Neural progenitor cell (in vitro differentiated cells): ENCODE results near the gene CKLF. TPM values are rescaled to one million over a fixed set of nuclear protein-coding genes. Genes with fewer than 3 reads are reported as not detected.

Source experiments
- DNase-seq: peaks from one replicate; pipeline ENCODE4 v3.0.0-alpha.2; 2016; ENCODE audit warnings: low spot score
- H2AFZ ChIP-seq: fragments of 200-600 bp; sonication (generic); replicated peaks from 2 replicates; pipeline ENCODE4 v1.6.1; 2016; ENCODE audit warnings: antibody characterized with exemption
- H3F3A ChIP-seq: fragments of 200-600 bp; sonication (generic); 2 replicates; pipeline ENCODE4 v1.6.1; 2016; ENCODE audit warnings: antibody characterized with exemption, low read depth
- H3K27ac ChIP-seq: fragments of 200-600 bp; sonication (generic); 2 replicates; pipeline ENCODE4 v1.5.1; 2016; ENCODE audit warnings: mild to moderate bottlenecking
- H3K27me3 ChIP-seq: fragments of 200-600 bp; sonication (generic); 2 replicates; pipeline ENCODE4 v1.6.1; 2016; ENCODE audit warnings: mild to moderate bottlenecking, moderate library complexity
- H3K36me3 ChIP-seq: fragments of 200-600 bp; sonication (generic); 2 replicates; pipeline ENCODE4 v1.5.1; 2016
- H3K4me1 ChIP-seq: fragments of 200-600 bp; sonication (generic); 2 replicates; pipeline ENCODE4 v1.6.1; 2016; ENCODE audit warnings: mixed run types
- H3K4me2 ChIP-seq: fragments of 200-600 bp; sonication (generic); 2 replicates; pipeline ENCODE4 v1.6.1; 2016
- H3K4me3 ChIP-seq: fragments of 200-600 bp; sonication (generic); 2 replicates; pipeline ENCODE4 v1.5.1; 2016
- H3K79me2 ChIP-seq: fragments of 200-600 bp; sonication (generic); 2 replicates; pipeline ENCODE4 v1.6.1; 2016; ENCODE audit warnings: low read depth
- H3K9ac ChIP-seq: fragments of 200-600 bp; sonication (generic); 2 replicates; pipeline ENCODE4 v1.6.1; 2016
- H3K9me3 ChIP-seq: fragments of 200-600 bp; sonication (generic); 2 replicates; pipeline ENCODE4 v1.5.1; 2016; ENCODE audit warnings: low read depth
- H4K20me1 ChIP-seq: fragments of 200-600 bp; sonication (generic); 2 replicates; pipeline ENCODE4 v1.6.1; 2016; ENCODE audit warnings: low read depth
- H3K27ac Mint-ChIP-seq: 3 replicates; pipeline ENCODE4 v1.8.0; 2021; ENCODE audit warnings: mixed read lengths
- H3K27me3 Mint-ChIP-seq: 2 replicates; pipeline ENCODE4 v1.8.0; 2022; ENCODE audit warnings: low read depth, mild to moderate bottlenecking, inconsistent platforms, moderate library complexity, mixed read lengths; ENCODE audit not compliant: insufficient read depth
- H3K36me3 Mint-ChIP-seq: 3 replicates; pipeline ENCODE4 v1.8.0; 2021; ENCODE audit warnings: mixed read lengths
- H3K4me1 Mint-ChIP-seq: 3 replicates; pipeline ENCODE4 v1.8.0; 2021; ENCODE audit warnings: mixed read lengths
- H3K4me3 Mint-ChIP-seq: 3 replicates; pipeline ENCODE4 v1.8.0; 2021; ENCODE audit warnings: mild to moderate bottlenecking, moderate library complexity, mixed read lengths
- H3K9me3 Mint-ChIP-seq: 3 replicates; pipeline ENCODE4 v1.8.0; 2020; ENCODE audit warnings: mixed read lengths
- CTCF ChIP-seq: fragments of 200-600 bp; sonication (generic); IDR thresholded peaks from 2 replicates; pipeline ENCODE4 v1.5.1; 2017; ENCODE audit warnings: antibody characterized with exemption, mild to moderate bottlenecking
- EZH2 ChIP-seq: fragments of 200-600 bp; sonication (generic); IDR thresholded peaks from 2 replicates; pipeline ENCODE4 v1.6.1; 2017; ENCODE audit warnings: antibody characterized with exemption, mild to moderate bottlenecking, moderate library complexity
- EZH2phosphoT487 ChIP-seq: fragments of 200-600 bp; sonication (generic); IDR thresholded peaks from 2 replicates; pipeline ENCODE4 v1.6.1; 2017; ENCODE audit warnings: antibody characterized with exemption
- total RNA-seq: library from RNA; depleted of rRNA; stranded (reverse); fragments of >200 nt; gene quantifications from 2 replicates; pipeline ENCODE4 v1.2.3, GENCODE V29; 2015; ENCODE audit warnings: low replicate concordance

The CKLF gene
- total RNA-seq, 1 donor from 2014 or later, result 38.6 TPM

GRCh38 chr16:66543541-66543940, 8.8 kb upstream of the CKLF start:
- Histone ChIP-seq H3K27me3 (no peaks in the 10 kb centered on the region), H2AFZ (no peak overlapping the region), H3K79me2 (no peaks in the 10 kb centered on the region), H3K36me3 (no peaks in the 10 kb centered on the region), H3K9me3 (no peaks in the 10 kb centered on the region), H3K4me3 (no peak overlapping the region), H3K4me2 (no peak overlapping the region), H4K20me1 (no peaks in the 10 kb centered on the region), H3K4me1 (peaks cover 9% of the 10 kb centered on the region), H3K9ac (no peak overlapping the region), H3K27ac (no peak overlapping the region), H3F3A (peaks cover 7% of the 10 kb centered on the region)
- DNase-seq, result no peak
- Mint-ChIP-seq H3K4me3 (no peak overlapping the region), H3K9me3 (no peaks in the 10 kb centered on the region), H3K27ac (peak overlapping the region; percentile 81), H3K36me3 (peaks cover 23% of the 10 kb centered on the region), H3K27me3 (no peaks in the 10 kb centered on the region), H3K4me1 (peaks cover 26% of the 10 kb centered on the region)
- no peak for TF ChIP-seq EZH2phosphoT487
- TF ChIP-seq EZH2, result no peak
- TF ChIP-seq CTCF, result no peak

DNA sequence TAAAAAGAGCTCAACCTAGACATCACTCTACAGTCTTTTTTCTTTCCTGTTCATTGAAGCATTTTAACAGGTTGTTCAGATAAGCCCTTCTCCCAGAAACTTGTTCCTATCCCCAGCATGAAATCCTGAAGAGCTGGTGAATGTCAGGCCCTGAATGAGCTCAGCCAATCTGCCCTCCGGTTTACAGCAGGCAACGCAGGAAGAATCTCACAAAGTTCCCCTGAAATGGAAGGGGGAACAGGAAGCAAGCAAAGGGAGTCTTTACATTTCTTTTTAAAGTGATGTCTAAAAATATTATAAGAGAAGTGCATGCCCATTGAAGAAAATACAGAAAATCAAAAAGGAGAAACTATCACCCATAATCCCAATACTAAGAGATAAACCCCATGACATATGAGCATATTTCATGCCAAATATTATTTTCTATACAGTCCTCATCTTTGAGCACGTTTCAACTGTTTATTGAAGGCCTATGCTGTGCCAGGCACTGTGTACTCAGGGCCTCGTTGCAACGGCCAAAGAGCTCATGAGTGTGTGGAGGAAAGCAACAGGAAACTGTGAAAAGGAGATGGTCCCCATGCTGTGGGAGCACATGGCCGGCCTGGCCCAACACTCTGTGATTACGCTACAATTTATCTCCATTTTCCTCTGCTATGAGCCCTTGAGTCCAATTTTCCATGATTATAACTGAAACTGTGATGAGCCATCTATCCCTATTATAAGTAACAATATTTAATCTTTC, 8.2 kb upstream of the CKLF start:
- no peaks in the 10 kb centered on the region for H3K9me3 ChIP-seq
- Mint-ChIP-seq H3K36me3 (peaks cover 21% of the 10 kb centered on the region), H3K4me3 (no peak overlapping the region), H3K4me1 (peaks cover 29% of the 10 kb centered on the region), H3K27me3 (no peaks in the 10 kb centered on the region), H3K9me3 (no peaks in the 10 kb centered on the region), H3K27ac (no peak overlapping the region)
- peaks cover 12% of the 10 kb centered on the region for H3K4me1 ChIP-seq
- no peak overlapping the region for H3K4me3 ChIP-seq
- H3K27me3 ChIP-seq, result no peaks in the 10 kb centered on the region
- H3F3A ChIP-seq, result peaks cover 14% of the 10 kb centered on the region
- H3K4me2 ChIP-seq, result no peak overlapping the region
- H3K27ac ChIP-seq, result no peak overlapping the region
- no peak overlapping the region for H2AFZ ChIP-seq
- TF ChIP-seq EZH2phosphoT487, result no peak
- TF ChIP-seq CTCF, result no peak
- TF ChIP-seq EZH2, result no peak
- H3K36me3 ChIP-seq, result no peaks in the 10 kb centered on the region
- H3K9ac ChIP-seq, result no peak overlapping the region
- no peaks in the 10 kb centered on the region for H4K20me1 ChIP-seq
- H3K79me2 ChIP-seq, result no peaks in the 10 kb centered on the region
- no peak for DNase-seq

GRCh38 chr16:66547101-66547989, 5.0 kb upstream of the CKLF start:
- H3K36me3 Mint-ChIP-seq, result peaks cover 18% of the 10 kb centered on the region
- H3K4me3 Mint-ChIP-seq, result no peak overlapping the region
- Histone ChIP-seq H3K27me3 (no peaks in the 10 kb centered on the region), H2AFZ (no peak overlapping the region), H3K36me3 (no peaks in the 10 kb centered on the region), H3K79me2 (no peaks in the 10 kb centered on the region), H3K4me3 (no peak overlapping the region), H3K4me2 (no peak overlapping the region), H3K9me3 (no peaks in the 10 kb centered on the region), H3K27ac (no peak overlapping the region), H4K20me1 (no peaks in the 10 kb centered on the region), H3K4me1 (peaks cover 17% of the 10 kb centered on the region), H3K9ac (no peak overlapping the region), H3F3A (peaks cover 30% of the 10 kb centered on the region)
- peaks cover 33% of the 10 kb centered on the region for H3K4me1 Mint-ChIP-seq
- H3K27ac Mint-ChIP-seq, result no peak overlapping the region
- H3K9me3 Mint-ChIP-seq, result peaks cover under 1% of the 10 kb centered on the region
- DNase-seq, result no peak
- TF ChIP-seq EZH2 (no peak), CTCF (no peak), EZH2phosphoT487 (no peak)
- peaks cover 7% of the 10 kb centered on the region for H3K27me3 Mint-ChIP-seq
